Transverse colon (tissue), 4 donors: ENCODE results near the gene TNFSF11. TPM values are rescaled to one million over a fixed set of nuclear protein-coding genes. Genes with fewer than 3 reads are reported as not detected.
"Not testable (repeated sequence)": the region's sequence is repeated elsewhere in the genome, so short reads cannot be mapped to it uniquely, and the experiment has no call there.

Experiments used
- DNase-seq: peaks from one replicate; pipeline ENCODE4 v3.0.0-alpha.2; 2019
- H3K27ac ChIP-seq, 4 donors: fragments of 200-600 bp; sonication (generic); 2 replicates each; pipeline ENCODE4 v1.5.1; 2016 to 2018; ENCODE audit warnings: inconsistent platforms in 4 of 4
- H3K27me3 ChIP-seq: fragments of 200-600 bp; sonication (generic); 2 replicates; pipeline ENCODE4 v1.5.1; 2017; ENCODE audit warnings: inconsistent platforms
- H3K36me3 ChIP-seq, 4 donors: fragments of 200-600 bp; sonication (generic); 2 replicates each; pipeline ENCODE4 v1.5.1; 2017 to 2019; ENCODE audit warnings: inconsistent platforms in 4 of 4
- H3K4me1 ChIP-seq, 4 donors: fragments of 200-600 bp; sonication (generic); 2 replicates each; pipeline ENCODE4 v1.5.1; 2017 to 2020; ENCODE audit warnings: inconsistent platforms in 4 of 4
- H3K4me3 ChIP-seq, 4 donors: fragments of 200-600 bp; sonication (generic); 1 replicate in 1 of 4; 2 replicates in 3 of 4; pipeline versions ENCODE4 v1.5.1 to v1.6.1; 2017 to 2019; ENCODE audit warnings: inconsistent platforms in 4 of 4
- H3K9me3 ChIP-seq, 2 donors: fragments of 200-600 bp; sonication (generic); 2 replicates each; pipeline ENCODE4 v1.5.1; 2017 to 2019; ENCODE audit warnings: inconsistent platforms in 2 of 2
- CTCF ChIP-seq, 5 experiments: fragments of 200-600 bp in 3 of 5; fragments of 450-650 bp in 2 of 5; sonication (generic) in 3 of 5; IDR thresholded peaks; 1 replicate in 2 of 5; 2 replicates in 3 of 5; pipeline ENCODE4 v1.5.1; 2016 to 2017; ENCODE audit warnings: antibody characterized with exemption in 5 of 5, inconsistent platforms in 3 of 5, mild to moderate bottlenecking in 2 of 5, moderate library complexity in 1 of 5
- EP300 ChIP-seq: sonication (generic); formaldehyde crosslinking; IDR thresholded peaks from one replicate; pipeline ENCODE4 v1.6.1; 2017; ENCODE audit warnings: antibody characterized with exemption, low read depth
- POLR2A ChIP-seq: fragments of 450-650 bp; IDR thresholded peaks from one replicate; pipeline ENCODE4 v1.6.1; 2016; ENCODE audit warnings: antibody characterized with exemption, mild to moderate bottlenecking, moderate library complexity
- POLR2AphosphoS5 ChIP-seq, 3 donors: sonication (generic); formaldehyde crosslinking; IDR thresholded peaks; one replicate each; pipeline ENCODE4 v1.6.1; 2016; ENCODE audit warnings: antibody characterized with exemption in 3 of 3
- WGBS, 2 donors: methylation state at CpG; one replicate each; pipeline ENCODE4 v1.1.5; 2018; ENCODE audit warnings: low coverage in 1 of 2; 5-methylcytosine and 5-hydroxymethylcytosine counted together
- in situ Hi-C, 4 donors: fragments of 200-750 bp; cut with MboI; loops; one replicate each; pipeline versions ENCODE4 v1.15.0 to v1.15.1; 2017; ENCODE audit warnings: low sequenced_read_pairs in 3 of 4, low pct_ligation_motif_present in 1 of 4, low pct_unique_long_range_greater_than_20kb in 1 of 4
- intact Hi-C: fragments of 100-400 bp; cut with DNase I; formaldehyde crosslinking; loops from one replicate; pipeline ENCODE4 v1.15.1; 2023; ENCODE audit warnings: low total_unique reads
- total RNA-seq, 4 donors: library from RNA; depleted of rRNA; stranded (reverse); fragments of >200 nt; gene quantifications; one replicate each; pipeline ENCODE4 v1.1.0, GENCODE V29; 2016

TNFSF11 gene
- total RNA-seq, 4 donors from 2014 or later, result 0.79 TPM; not detected in 3

- Histone ChIP-seq H3K4me1 (peaks cover 0 to 11% (median 3%) of the 10 kb centered on the region in 4 donors), H3K4me3 (no peak overlapping the region), H3K9me3 (no peaks in the 10 kb centered on the region), H3K27me3 (no peaks in the 10 kb centered on the region), H3K27ac (no peak overlapping the region), H3K36me3 (no peaks in the 10 kb centered on the region)
- DNase-seq, result no peak
- intact Hi-C loops (no loop called here), in situ Hi-C loops (no loop called here)
- WGBS, 2 donors, result 88 to 100% methylated on average over 1 to 2 of the region's 2 CpGs
- TF ChIP-seq CTCF (IDR thresholded peaks at IDR 0.05) (no peak), EP300 (no peak), POLR2AphosphoS5 (IDR thresholded peaks at IDR 0.05) (no peak), POLR2A (no peak)
Observed at GRCh38 chr13:42551611-42552010, 22.3 kb upstream of the TNFSF11 start.

GRCh38 chr13:42553098-42554046 is 20.6 kb upstream of the TNFSF11 start:
- no peak for DNase-seq
- peaks cover 0 to 11% (median 3%) of the 10 kb centered on the region in 4 donors for H3K4me1 ChIP-seq
- in situ Hi-C loops, result no loop called here
- WGBS, 2 donors, result 83% methylated on average over 2 of the region's 3 CpGs; no CpG with 5 or more reads in 1 of the 2 donors
- no peaks in the 10 kb centered on the region for H3K27me3 ChIP-seq
- no peaks in the 10 kb centered on the region for H3K36me3 ChIP-seq
- TF ChIP-seq POLR2A (no peak), POLR2AphosphoS5 (IDR thresholded peaks at IDR 0.05) (no peak), CTCF (IDR thresholded peaks at IDR 0.05) (no peak), EP300 (no peak)
- H3K9me3 ChIP-seq, result no peaks in the 10 kb centered on the region
- intact Hi-C loops, result no loop called here
- H3K27ac ChIP-seq, result peak overlapping the region in 2 of 4 donors; percentile 2 to 15
- H3K4me3 ChIP-seq, result no peak overlapping the region

GRCh38 chr13:42559057-42559456 is 14.9 kb upstream of the TNFSF11 start:
- in situ Hi-C loops (no loop called here), intact Hi-C loops (no loop called here)
- Histone ChIP-seq H3K27me3 (no peaks in the 10 kb centered on the region), H3K9me3 (peaks cover 0 to 6% of the 10 kb centered on the region in 2 donors), H3K27ac (no peak overlapping the region), H3K36me3 (no peaks in the 10 kb centered on the region), H3K4me1 (peaks cover 0 to 4% (median 0%) of the 10 kb centered on the region in 4 donors), H3K4me3 (no peak overlapping the region)
- TF ChIP-seq CTCF (IDR thresholded peaks at IDR 0.05) (no peak), EP300 (no peak), POLR2A (no peak), POLR2AphosphoS5 (IDR thresholded peaks at IDR 0.05) (no peak)
- no peak for DNase-seq

- H3K9me3 ChIP-seq, result peaks cover 0 to 12% of the 10 kb centered on the region in 2 donors
- DNase-seq, in situ Hi-C loops, H3K4me3 ChIP-seq, H3K27me3 ChIP-seq, H3K4me1 ChIP-seq, H3K36me3 ChIP-seq, H3K27ac ChIP-seq, intact Hi-C loops: not testable (repeated sequence)
- WGBS, 2 donors, result 94% methylated on average over 23 of the region's 36 CpGs; no CpG with 5 or more reads in 1 of the 2 donors
Observed at GRCh38 chr13:42559573-42560218, 14.3 kb upstream of the TNFSF11 start.

GRCh38 chr13:42560320-42560719 is 13.6 kb upstream of the TNFSF11 start:
- 76 to 94% methylated on average over 3 to 6 of the region's 6 CpGs for WGBS, 2 donors
- H3K27me3 ChIP-seq, DNase-seq, H3K36me3 ChIP-seq, in situ Hi-C loops, H3K27ac ChIP-seq, H3K4me3 ChIP-seq, H3K4me1 ChIP-seq, intact Hi-C loops: not testable (repeated sequence)
- H3K9me3 ChIP-seq, result peaks cover 0 to 13% of the 10 kb centered on the region in 2 donors
